Measurements from ENCODE around the gene EBF3. TPM values are rescaled to one million over a fixed set of nuclear protein-coding genes. Genes with fewer than 3 reads are reported as not detected.

EBF3 gene
- total and polyA plus RNA-seq, 9 of the 15 experiments (the other 6 are each of a cell fraction or from before 2014, with no cell fraction given) = not detected

DNA sequence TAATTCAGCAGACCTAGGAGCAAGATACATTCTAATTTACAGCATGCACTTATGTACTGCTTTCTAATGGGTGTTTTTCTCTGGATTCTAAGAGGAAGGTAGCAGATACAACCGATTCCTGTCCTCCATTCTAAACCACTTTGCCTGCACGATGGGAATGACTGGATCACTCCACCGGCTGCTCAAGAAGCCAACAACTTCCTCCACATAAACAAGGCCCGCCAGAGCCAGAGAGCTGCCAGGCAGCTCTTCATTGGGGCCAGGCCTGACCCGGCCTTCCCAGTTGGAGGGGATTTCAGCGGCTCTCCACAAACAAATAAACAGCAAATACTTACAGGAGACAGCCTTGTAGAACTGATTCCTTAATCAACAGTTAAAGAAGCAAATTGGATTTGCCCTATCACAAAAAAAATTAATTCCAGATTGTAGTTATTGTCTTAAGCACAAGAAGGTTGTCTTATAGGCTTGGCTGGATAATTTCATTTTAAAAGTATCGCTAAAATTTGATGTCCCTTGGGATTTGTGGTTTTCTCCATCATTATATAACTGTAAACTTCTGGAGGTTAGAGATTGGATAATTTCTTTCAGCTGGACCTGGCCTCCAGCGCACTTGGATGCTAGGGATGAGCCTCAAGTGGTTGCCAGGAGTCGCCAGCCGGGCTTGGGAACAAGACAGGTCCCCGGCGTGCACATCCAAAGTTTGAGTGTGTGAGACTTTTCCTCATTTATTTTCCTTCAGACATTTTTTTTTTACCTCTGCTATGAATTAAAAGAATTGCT, 20.9 kb downstream of the EBF3 start:
- H3K27me3 ChIP-seq (ENCODE audit: control insufficient read depth in 2 of 2, insufficient read depth in 2 of 2, low read length in 2 of 2) = peaks cover 0 to 12% of the 10 kb centered on the region in 2 experiments; a peak in 3 of 5 replicates
- ChIA-PET CTCF (ENCODE audit: low intra/inter-chr PET ratio) (no interaction called here), POLR2A (no interaction called here)
- H3K4me1 ChIP-seq (replicated peaks in 1 of 2; ENCODE audit: control insufficient read depth in 2 of 2, insufficient read depth in 2 of 2, low read length in 2 of 2) = no peaks in the 10 kb centered on the region
- DNase-seq (ENCODE audit: extremely low read depth in 1 of 4, low spot score in 3 of 4) (no peak), FAIRE-seq (no peak), ATAC-seq (no peak)
- TF ChIP-seq HNRNPL (IDR thresholded peaks at IDR 0.05; ENCODE audit: low read depth, low read length) = no peak
- no peak for TF ChIP-seq GABPB2 (CRISPR knock-in tag; conservative IDR thresholded peaks at IDR 0.05)
- no peak for TF ChIP-seq ZBTB1 (CRISPR knock-in tag; IDR thresholded peaks at IDR 0.05; ENCODE audit: borderline replicate concordance, low read depth)
- no peak for TF ChIP-seq MCM2 (IDR thresholded peaks at IDR 0.05; ENCODE audit: low read depth)
- TF ChIP-seq SMARCE1 (IDR thresholded peaks at IDR 0.05) = no peak
- TF ChIP-seq SMARCA5 (IDR thresholded peaks at IDR 0.05) = no peak
- no peak for TF ChIP-seq HCFC1 (IDR thresholded peaks at IDR 0.05; ENCODE audit: low read depth, low read length)
- TF ChIP-seq, protein P1, sequence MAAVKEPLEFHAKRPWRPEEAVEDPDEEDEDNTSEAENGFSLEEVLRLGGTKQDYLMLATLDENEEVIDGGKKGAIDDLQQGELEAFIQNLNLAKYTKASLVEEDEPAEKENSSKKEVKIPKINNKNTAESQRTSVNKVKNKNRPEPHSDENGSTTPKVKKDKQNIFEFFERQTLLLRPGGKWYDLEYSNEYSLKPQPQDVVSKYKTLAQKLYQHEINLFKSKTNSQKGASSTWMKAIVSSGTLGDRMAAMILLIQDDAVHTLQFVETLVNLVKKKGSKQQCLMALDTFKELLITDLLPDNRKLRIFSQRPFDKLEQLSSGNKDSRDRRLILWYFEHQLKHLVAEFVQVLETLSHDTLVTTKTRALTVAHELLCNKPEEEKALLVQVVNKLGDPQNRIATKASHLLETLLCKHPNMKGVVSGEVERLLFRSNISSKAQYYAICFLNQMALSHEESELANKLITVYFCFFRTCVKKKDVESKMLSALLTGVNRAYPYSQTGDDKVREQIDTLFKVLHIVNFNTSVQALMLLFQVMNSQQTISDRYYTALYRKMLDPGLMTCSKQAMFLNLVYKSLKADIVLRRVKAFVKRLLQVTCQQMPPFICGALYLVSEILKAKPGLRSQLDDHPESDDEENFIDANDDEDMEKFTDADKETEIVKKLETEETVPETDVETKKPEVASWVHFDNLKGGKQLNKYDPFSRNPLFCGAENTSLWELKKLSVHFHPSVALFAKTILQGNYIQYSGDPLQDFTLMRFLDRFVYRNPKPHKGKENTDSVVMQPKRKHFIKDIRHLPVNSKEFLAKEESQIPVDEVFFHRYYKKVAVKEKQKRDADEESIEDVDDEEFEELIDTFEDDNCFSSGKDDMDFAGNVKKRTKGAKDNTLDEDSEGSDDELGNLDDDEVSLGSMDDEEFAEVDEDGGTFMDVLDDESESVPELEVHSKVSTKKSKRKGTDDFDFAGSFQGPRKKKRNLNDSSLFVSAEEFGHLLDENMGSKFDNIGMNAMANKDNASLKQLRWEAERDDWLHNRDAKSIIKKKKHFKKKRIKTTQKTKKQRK (IDR thresholded peaks at IDR 0.05; ENCODE audit: borderline replicate concordance, low read depth, low read length) = no peak
- TF ChIP-seq NEUROD1 (IDR thresholded peaks at IDR 0.05; ENCODE audit: borderline replicate concordance, low read depth, low read length, partially characterized antibody) = no peak
- TF ChIP-seq ILF3 (IDR thresholded peaks at IDR 0.05; ENCODE audit: borderline replicate concordance) = no peak
- no peak for TF ChIP-seq ZNF384 (IDR thresholded peaks at IDR 0.05; ENCODE audit: low read depth, low read length)
- no peaks in the 10 kb centered on the region for H4K20me1 ChIP-seq (replicated peaks; ENCODE audit: control insufficient read depth, insufficient read depth, low read length)
- H3K36me3 ChIP-seq (ENCODE audit: control insufficient read depth, insufficient read depth, low read length) = no peaks in the 10 kb centered on the region
- BruUV-seq (replicated peaks) = no TSS peak
- no peak overlapping the region for H3K4me2 ChIP-seq (ENCODE audit: insufficient read depth, low read length)
- no peak overlapping the region for H3K9ac ChIP-seq (ENCODE audit: insufficient read depth in 1 of 2, low read depth in 2 of 2, low read length in 2 of 2)
- no peak overlapping the region for H3K27ac ChIP-seq (ENCODE audit: extremely low read depth, low read depth, low read length)
- H3K9me1 ChIP-seq (ENCODE audit: control insufficient read depth, insufficient read depth, low read length) = no peaks in the 10 kb centered on the region
- H3K4me3 ChIP-seq = no peak overlapping the region
- H2AFZ ChIP-seq (ENCODE audit: low read depth, low read length) = no peak overlapping the region
- H3K79me2 ChIP-seq (ENCODE audit: control insufficient read depth, insufficient read depth, low read length) = no peaks in the 10 kb centered on the region
- 2% methylated on average over 12 of the region's 12 CpGs for WGBS (ENCODE audit: insufficient coverage, low coverage, missing lambda C conversion rate)
- intact Hi-C loops (cut with micrococcal nuclease) = no loop called here
- no peaks in the 10 kb centered on the region for H3K9me3 ChIP-seq (replicated peaks; ENCODE audit: control insufficient read depth, insufficient read depth, low read depth, low read length)
- in situ Hi-C loops (cut with MboI) = no loop called here
